HG03575 (cell line): Measurements from ENCODE around the gene SLC17A7.
A peak's percentile ranks its signal among the peaks of the same experiment; 100 is the strongest.
"Not testable (repeated sequence)": the region's sequence is repeated elsewhere in the genome, so short reads cannot be mapped to it uniquely, and the experiment has no call there.

Experiments used
- ATAC-seq: cut with Tn5 transposase; IDR thresholded peaks from one replicate; pipeline ENCODE4 v1.9.1; 2021; ENCODE audit not compliant: unreplicated experiment, insufficient number of reproducible peaks, low FRiP score; ENCODE audit errors: extremely low read depth

SLC17A7 gene

GRCh38 chr19:49448432-49448786 is 7.1 kb upstream of the SLC17A7 start:
- ATAC-seq: no peak

GRCh38 chr19:49447485-49448431 is 6.4 kb upstream of the SLC17A7 start:
- ATAC-seq: no peak

GRCh38 chr19:49445997-49446396 is 4.7 kb upstream of the SLC17A7 start:
- no peak for ATAC-seq

GRCh38 chr19:49444100-49444700 is 2.9 kb upstream of the SLC17A7 start:
- not testable (repeated sequence) for ATAC-seq

- peak; percentile 59 for ATAC-seq
These were observed 2.2 kb upstream of the SLC17A7 start for GRCh38 chr19:49443366-49444099.

GRCh38 chr19:49442771-49443365 is 1.5 kb upstream of the SLC17A7 start:
- ATAC-seq: no peak

GRCh38 chr19:49442354-49442753 is 1.0 kb upstream of the SLC17A7 start:
- ATAC-seq: no peak

- ATAC-seq: no peak
These were observed 628 bp upstream of the SLC17A7 start for GRCh38 chr19:49441960-49442350.

GRCh38 chr19:49440439-49441209 is 703 bp downstream of the SLC17A7 start:
- ATAC-seq: no peak

- no peak for ATAC-seq
These were observed 1.5 kb downstream of the SLC17A7 start for GRCh38 chr19:49439836-49440235.

- ATAC-seq: no peak
These were observed 3.1 kb downstream of the SLC17A7 start for GRCh38 chr19:49438261-49438660.

GRCh38 chr19:49437231-49437630 is 4.1 kb downstream of the SLC17A7 start:
- ATAC-seq: no peak

- ATAC-seq: no peak
These were observed 4.8 kb downstream of the SLC17A7 start for GRCh38 chr19:49436381-49437017.

- ATAC-seq: no peak
These were observed 5.7 kb downstream of the SLC17A7 start for GRCh38 chr19:49435670-49436069.

GRCh38 chr19:49434907-49435583 is 6.3 kb downstream of the SLC17A7 start:
- ATAC-seq: no peak

GRCh38 chr19:49433240-49433901 is 8.0 kb downstream of the SLC17A7 start:
- ATAC-seq: no peak
